Vagina (tissue), 2 donors: ENCODE data around the gene RBBP9. TPM values are rescaled to one million over a fixed set of nuclear protein-coding genes. Genes with fewer than 3 reads are reported as not detected.

Experiments used
- DNase-seq, 2 donors: peaks; one replicate each; pipeline ENCODE4 v3.0.0-alpha.2; 2017; ENCODE audit errors: extremely low spot score in 2 of 2
- H3K27ac ChIP-seq: fragments of 200-600 bp; sonication (generic); one replicate; pipeline ENCODE4 v1.5.1; 2019
- H3K27me3 ChIP-seq: fragments of 200-600 bp; sonication (generic); one replicate; pipeline ENCODE4 v1.5.1; 2019
- H3K36me3 ChIP-seq, 2 donors: fragments of 200-600 bp; sonication (generic); one replicate each; pipeline ENCODE4 v1.5.1; 2017 to 2019
- H3K4me1 ChIP-seq: fragments of 200-600 bp; sonication (generic); one replicate; pipeline ENCODE4 v1.5.1; 2019
- H3K4me3 ChIP-seq, 2 donors: fragments of 200-600 bp; sonication (generic); 1 replicate in 1 of 2; 2 replicates in 1 of 2; pipeline ENCODE4 v1.5.1; 2016 to 2019
- H3K9me3 ChIP-seq: fragments of 200-600 bp; sonication (generic); one replicate; pipeline ENCODE4 v1.5.1; 2019
- CTCF ChIP-seq, 3 experiments: fragments of 450-650 bp in 2 of 3; fragments of 200-600 bp in 1 of 3; sonication (generic) in 1 of 3; IDR thresholded peaks; one replicate each; pipeline ENCODE4 v1.5.1; 2017 to 2019; ENCODE audit warnings: antibody characterized with exemption in 3 of 3, mild to moderate bottlenecking in 2 of 3, moderate library complexity in 2 of 3
- POLR2A ChIP-seq, 2 donors: fragments of 450-650 bp; IDR thresholded peaks; one replicate each; pipeline ENCODE4 v1.6.1; 2017; ENCODE audit warnings: antibody characterized with exemption in 2 of 2, mild to moderate bottlenecking in 2 of 2, moderate library complexity in 2 of 2
- POLR2AphosphoS5 ChIP-seq, 2 donors: sonication (generic); formaldehyde crosslinking; IDR thresholded peaks; one replicate each; pipeline ENCODE4 v1.9.0; 2017; ENCODE audit warnings: antibody characterized with exemption in 2 of 2, mild to moderate bottlenecking in 2 of 2, low read depth in 1 of 2; ENCODE audit not compliant: insufficient read depth in 1 of 2
- intact Hi-C: fragments of 100-400 bp; cut with DNase I; formaldehyde crosslinking; loops from one replicate; pipeline ENCODE4 v1.15.1; 2023
- total RNA-seq: library from RNA; depleted of rRNA; stranded (reverse); fragments of >200 nt; gene quantifications from one replicate; pipeline ENCODE4 v1.2.3, GENCODE V29; 2016

RBBP9 gene
- total RNA-seq, 1 donor from 2014 or later: 11.0 TPM

DNA sequence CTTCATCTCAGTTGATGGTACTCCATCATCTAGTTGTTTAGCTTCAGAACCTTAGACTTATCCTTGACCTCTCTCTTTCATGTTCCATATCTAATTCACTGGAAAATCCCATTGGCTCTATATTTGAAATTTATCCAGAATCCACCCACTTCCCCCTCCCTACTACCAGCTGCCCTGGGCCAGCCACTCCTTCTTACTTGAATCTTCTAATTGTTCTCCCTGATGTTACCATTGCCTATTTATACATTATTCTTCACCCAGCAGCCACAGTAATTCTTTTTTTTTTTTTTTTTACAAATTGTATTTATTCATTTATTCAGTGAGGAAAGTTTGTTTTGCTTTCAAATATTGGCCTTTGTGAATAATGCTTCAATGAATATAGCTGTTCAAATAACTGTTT lies 18.9 kb upstream of the RBBP9 start:
- TF ChIP-seq CTCF (IDR thresholded peaks at IDR 0.05) (no peak), POLR2AphosphoS5 (IDR thresholded peaks at IDR 0.05; ENCODE audit: insufficient read depth in 1 of 2, low read depth in 1 of 2) (no peak), POLR2A (IDR thresholded peaks at IDR 0.05) (no peak)
- no peak for DNase-seq

GRCh38 chr20:18514127-18514526 lies 17.1 kb upstream of the RBBP9 start:
- TF ChIP-seq POLR2AphosphoS5 (IDR thresholded peaks at IDR 0.05; ENCODE audit: insufficient read depth in 1 of 2, low read depth in 1 of 2) (no peak), POLR2A (IDR thresholded peaks at IDR 0.05) (no peak), CTCF (IDR thresholded peaks at IDR 0.05) (no peak)
- no peak for DNase-seq
- H3K36me3 ChIP-seq: peaks cover 4 to 34% of the 10 kb centered on the region in 2 donors
- H3K9me3 ChIP-seq: no peaks in the 10 kb centered on the region
- H3K4me3 ChIP-seq: no peak overlapping the region
- intact Hi-C loops: no loop called here
- peaks cover 2% of the 10 kb centered on the region for H3K4me1 ChIP-seq
- H3K27me3 ChIP-seq: no peaks in the 10 kb centered on the region
- H3K27ac ChIP-seq: no peak overlapping the region

More for the DNA sequence above, 18.9 kb upstream of the RBBP9 start:
- Histone ChIP-seq H3K4me1 (no peaks in the 10 kb centered on the region), H3K27ac (no peak overlapping the region), H3K9me3 (no peaks in the 10 kb centered on the region), H3K27me3 (no peaks in the 10 kb centered on the region), H3K4me3 (no peak overlapping the region), H3K36me3 (peaks cover 4 to 39% of the 10 kb centered on the region in 2 donors)
- intact Hi-C loops: no loop called here

- H3K4me1 ChIP-seq: peaks cover 11% of the 10 kb centered on the region
- no peaks in the 10 kb centered on the region for H3K27me3 ChIP-seq
- peaks cover 4 to 34% of the 10 kb centered on the region in 2 donors for H3K36me3 ChIP-seq
- intact Hi-C loops: no loop called here
- TF ChIP-seq POLR2AphosphoS5 (IDR thresholded peaks at IDR 0.05; ENCODE audit: insufficient read depth in 1 of 2, low read depth in 1 of 2) (no peak), POLR2A (IDR thresholded peaks at IDR 0.05) (no peak), CTCF (IDR thresholded peaks at IDR 0.05) (no peak)
- H3K27ac ChIP-seq: no peak overlapping the region
- H3K4me3 ChIP-seq: no peak overlapping the region
- DNase-seq: no peak
- H3K9me3 ChIP-seq: no peaks in the 10 kb centered on the region
Measured at GRCh38 chr20:18513208-18513607, 16.2 kb upstream of the RBBP9 start.

DNA sequence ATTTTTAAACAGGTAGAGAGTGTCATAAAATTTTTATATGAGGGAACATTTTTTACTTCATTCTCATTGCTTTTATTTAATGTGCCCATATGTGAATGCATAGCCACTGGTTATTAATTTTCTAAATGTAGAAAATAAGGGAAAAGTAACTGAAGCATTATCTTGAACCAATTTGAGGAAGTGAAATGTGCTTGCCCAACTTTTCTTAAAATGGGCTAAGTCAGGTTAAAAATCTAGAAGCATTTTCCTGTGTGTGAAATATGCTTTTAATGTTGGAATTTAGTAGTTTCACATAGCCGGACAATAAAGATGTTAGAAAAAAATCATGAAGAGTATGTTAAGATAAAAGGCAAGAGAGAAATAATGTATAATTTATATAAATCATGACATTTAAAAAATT lies 14.5 kb upstream of the RBBP9 start:
- Histone ChIP-seq H3K4me1 (peaks cover 17% of the 10 kb centered on the region), H3K27ac (no peak overlapping the region), H3K9me3 (no peaks in the 10 kb centered on the region), H3K4me3 (no peak overlapping the region), H3K36me3 (peaks cover 4 to 29% of the 10 kb centered on the region in 2 donors), H3K27me3 (no peaks in the 10 kb centered on the region)
- DNase-seq: no peak
- intact Hi-C loops: no loop called here
- TF ChIP-seq POLR2A (IDR thresholded peaks at IDR 0.05): no peak

GRCh38 chr20:18507218-18508191 lies 10.5 kb upstream of the RBBP9 start, which contains the start of gene SEC23B:
Gene SEC23B, plus strand, starts transcription at chr20:18507940. Its CDS starts 2,896 bp downstream, at chr20:18510836.
- Histone ChIP-seq H3K9me3 (no peaks in the 10 kb centered on the region), H3K27me3 (no peaks in the 10 kb centered on the region), H3K4me3 (peak within 1 kb of the TSS; percentile 78 to 84), H3K4me1 (peaks cover 17% of the 10 kb centered on the region), H3K27ac (peak within 1 kb of the TSS; percentile 93), H3K36me3 (peaks cover 0 to 7% of the 10 kb centered on the region in 2 donors)
- peak; percentile 98 to 99 for DNase-seq
- peak in 1 of 2 donors; percentile 83 for TF ChIP-seq POLR2A (IDR thresholded peaks at IDR 0.05)
- no peak for TF ChIP-seq CTCF (IDR thresholded peaks at IDR 0.05)
- TF ChIP-seq POLR2AphosphoS5 (IDR thresholded peaks at IDR 0.05; ENCODE audit: insufficient read depth in 1 of 2, low read depth in 1 of 2): peak; percentile 94 to 97
- intact Hi-C loops: no loop called here
